Amniotic stem cell (primary cell): Measurements from ENCODE around the gene KIF27.
"Not testable (repeated sequence)": the region's sequence is repeated elsewhere in the genome, so short reads cannot be mapped to it uniquely, and the experiment has no call there.

Experiments used
- DNase-seq: peaks from one replicate; lab custom pipeline; 2025; lab: John Stamatoyannopoulos, UW

KIF27 gene

DNA sequence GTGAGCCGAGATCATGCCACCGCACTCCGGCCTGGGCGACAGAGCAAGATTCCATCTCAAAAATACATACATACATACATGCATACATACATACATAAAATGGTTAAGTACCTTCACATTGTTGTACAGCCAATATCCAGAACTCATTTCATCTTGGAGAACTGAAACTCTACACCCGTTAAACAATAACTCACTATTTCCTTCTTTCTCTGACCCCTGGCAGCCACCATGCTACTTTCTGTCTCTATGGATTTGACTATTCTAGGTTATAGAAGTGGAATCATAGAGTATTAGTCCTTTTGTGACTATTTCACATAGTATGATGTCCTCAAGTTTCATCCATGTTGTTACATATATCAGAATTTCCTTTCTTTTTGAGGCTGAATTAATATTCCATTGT is 9.6 kb upstream of the KIF27 start:
- DNase-seq: no peak

- DNase-seq: no peak
These were observed 6.4 kb upstream of the KIF27 start for GRCh38 chr9:83927591-83927990.

GRCh38 chr9:83920469-83920926 is 734 bp downstream of the KIF27 start:
- DNase-seq: no peak

DNA sequence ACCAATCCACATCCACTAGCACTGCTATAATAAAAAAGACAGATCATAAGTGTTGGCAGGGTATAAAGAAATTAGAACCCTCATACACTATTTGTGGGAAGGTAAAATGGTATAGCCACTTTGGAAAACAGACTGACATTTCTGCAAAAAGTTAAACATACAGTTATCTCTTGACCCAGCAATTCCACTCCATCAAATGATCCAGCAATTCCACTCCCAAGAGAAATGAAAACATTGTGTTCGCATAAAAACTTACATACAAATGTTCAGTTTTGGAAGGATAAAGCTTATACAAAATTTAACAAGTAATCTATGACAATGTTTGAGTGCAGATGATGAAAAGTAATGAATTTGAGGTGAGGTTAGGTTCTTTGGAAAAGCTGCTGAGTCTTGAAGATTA is 2.1 kb downstream of the KIF27 start:
- no peak for DNase-seq

- not testable (repeated sequence) for DNase-seq
These were observed 9.0 kb downstream of the KIF27 start for GRCh38 chr9:83912194-83912593.

DNA sequence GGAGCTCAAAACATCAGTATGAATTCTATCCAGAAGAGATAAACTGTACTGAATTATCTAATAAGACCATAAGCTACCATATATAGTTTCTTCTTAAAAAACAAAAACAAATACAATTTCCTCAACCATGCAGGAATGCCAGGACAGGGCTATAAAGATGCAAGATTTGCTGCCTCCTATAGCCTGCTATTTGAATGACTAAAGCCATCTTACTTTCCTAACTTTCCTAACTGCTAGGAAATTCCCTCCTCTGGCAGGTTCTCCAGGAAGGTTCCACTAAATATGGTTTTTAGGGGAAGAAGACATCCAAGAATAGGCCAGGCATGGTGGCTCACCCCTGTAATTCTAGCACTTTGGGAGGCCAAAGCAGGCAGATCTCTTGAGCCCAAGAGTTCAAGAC is 15.1 kb downstream of the KIF27 start:
- DNase-seq: no peak

- not testable (repeated sequence) for DNase-seq
These were observed 20.6 kb downstream of the KIF27 start for GRCh38 chr9:83900615-83901014.

DNA sequence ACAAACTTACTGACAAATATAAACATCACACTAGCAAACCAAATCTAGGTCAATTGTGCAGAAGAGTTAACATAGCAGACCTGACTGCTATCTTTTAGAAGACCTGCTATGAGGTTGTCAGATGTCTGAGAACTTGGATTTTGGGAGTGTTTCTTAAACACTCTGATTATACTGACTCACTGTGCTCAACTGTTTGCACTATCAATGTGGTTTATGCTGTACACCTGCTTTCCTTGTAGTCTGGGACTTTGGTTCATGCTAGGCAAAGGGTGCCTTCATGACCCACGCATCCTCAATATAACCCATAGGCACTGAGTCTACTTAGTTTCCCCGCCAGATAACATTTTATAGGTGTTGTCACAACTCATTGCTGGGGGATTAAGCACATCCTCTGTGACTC is 26.9 kb downstream of the KIF27 start:
- not testable (repeated sequence) for DNase-seq

DNA sequence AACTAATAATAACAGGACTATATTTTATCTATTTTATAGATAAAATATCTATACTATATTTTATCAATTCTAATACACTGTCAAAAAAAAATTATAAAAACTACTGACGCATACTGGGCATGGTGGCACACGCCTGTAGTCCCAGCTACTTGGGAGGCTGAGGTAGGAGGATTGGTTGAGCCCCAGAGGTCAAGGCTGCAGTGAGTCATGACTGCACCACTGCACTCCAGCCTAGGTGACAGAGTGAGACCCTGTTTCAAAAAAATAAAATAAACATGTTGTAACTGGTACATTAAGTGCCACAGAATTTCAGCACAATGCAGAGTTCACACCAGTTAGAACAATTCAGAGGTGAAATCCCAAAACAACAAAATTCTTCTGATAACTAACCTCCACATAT is 34.7 kb downstream of the KIF27 start:
- DNase-seq: not testable (repeated sequence)

- peak; percentile 34 for DNase-seq
These were observed 35.5 kb downstream of the KIF27 start for GRCh38 chr9:83885559-83886240.

- not testable (repeated sequence) for DNase-seq
These were observed 39.4 kb downstream of the KIF27 start for GRCh38 chr9:83881687-83882408.

DNA sequence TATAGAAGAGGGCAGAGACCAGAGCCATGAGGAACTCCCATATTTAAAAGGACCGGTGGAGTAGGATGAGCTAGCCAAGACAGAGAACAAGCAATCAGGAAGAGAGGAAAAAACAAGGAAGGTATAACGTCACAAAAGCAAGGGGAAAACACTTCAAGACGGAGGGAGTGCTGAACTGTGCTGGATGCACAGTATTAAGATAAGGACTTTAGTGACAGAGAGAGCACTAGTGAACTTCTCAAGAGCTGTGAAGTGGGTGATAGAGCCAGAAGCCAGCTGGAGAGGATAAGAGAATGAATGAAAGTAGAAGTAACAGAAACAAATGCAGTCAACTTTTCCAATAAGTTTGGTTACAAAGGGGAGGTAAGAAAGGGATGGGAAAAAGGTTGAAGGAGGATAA is 45.7 kb downstream of the KIF27 start:
- not testable (repeated sequence) for DNase-seq

DNA sequence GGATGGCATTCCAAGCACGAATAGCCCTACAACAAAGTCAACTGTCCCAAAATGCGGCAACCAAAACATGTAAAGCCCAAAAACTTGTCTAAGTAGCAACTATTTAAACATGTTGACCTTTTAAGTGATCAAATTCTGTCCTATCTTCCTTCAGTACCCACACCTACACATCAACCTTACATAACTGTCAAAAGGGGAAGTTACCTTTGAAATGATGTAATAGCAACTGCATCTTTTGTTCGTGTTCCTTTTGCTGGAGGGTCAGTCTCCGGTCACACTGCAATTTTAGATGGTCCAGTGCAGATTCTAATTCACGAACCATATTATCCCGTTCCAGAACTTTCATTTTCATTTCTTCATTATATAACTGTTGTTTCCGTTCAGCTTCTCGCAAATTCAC is 71.3 kb downstream of the KIF27 start:
- DNase-seq: not testable (repeated sequence)

GRCh38 chr9:83837070-83837643 is 84.1 kb downstream of the KIF27 start:
- not testable (repeated sequence) for DNase-seq

- not testable (repeated sequence) for DNase-seq
These were observed 90.7 kb downstream of the KIF27 start for GRCh38 chr9:83830426-83831071.

- peak; percentile 30 for DNase-seq
These were observed 96.1 kb downstream of the KIF27 start for GRCh38 chr9:83824986-83825623.

GRCh38 chr9:83817356-83818278 is 103.6 kb downstream of the KIF27 start, which contains the start of gene GKAP1:
TSS of gene GKAP1 (minus strand) at chr9:83817769. CDS start at chr9:83806517, 11,252 bp downstream.
- DNase-seq: peak; percentile 5

- DNase-seq: not testable (repeated sequence)
These were observed 104.2 kb downstream of the KIF27 start for GRCh38 chr9:83817011-83817355.

DNA sequence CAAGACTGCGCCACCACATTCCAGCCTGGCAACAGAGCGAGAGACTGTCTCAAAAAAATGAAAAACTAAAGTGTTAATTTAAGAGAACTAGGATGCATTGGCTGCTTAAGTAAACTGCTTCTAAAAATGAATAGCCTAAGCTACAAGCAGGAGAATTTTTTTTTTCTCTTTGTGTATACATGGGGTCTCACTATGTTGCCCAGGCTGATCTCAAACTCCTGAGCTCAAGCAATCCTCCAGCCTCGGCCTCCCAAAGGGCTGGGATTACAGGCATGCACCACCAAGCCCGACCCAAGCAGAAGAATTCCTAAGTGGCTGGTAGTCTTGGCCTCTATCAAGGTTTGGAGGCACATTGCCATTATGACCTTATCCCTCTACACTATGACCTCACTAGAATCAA is 106.1 kb downstream of the KIF27 start:
- not testable (repeated sequence) for DNase-seq

GRCh38 chr9:83809213-83809612 is 112.0 kb downstream of the KIF27 start:
- not testable (repeated sequence) for DNase-seq

GRCh38 chr9:83804454-83804853 is 116.8 kb downstream of the KIF27 start:
- DNase-seq: not testable (repeated sequence)
